T-helper 2 cell treated with Interferon-gamma antibody and Interleukin-4, amounts not matched to agents 5 μg/mL and 100 μg/mL, for 36 hours (primary cell): ENCODE results near the gene ZFYVE28.
"Not testable (repeated sequence)": the region's sequence is repeated elsewhere in the genome, so short reads cannot be mapped to it uniquely, and the experiment has no call there.

Experiments used
- DNase-seq: peaks from one replicate; pipeline ENCODE4 v3.0.0; 2021; ENCODE audit warnings: low spot score
- H3K27ac Mint-ChIP-seq: one replicate; pipeline ENCODE4 v1.8.0; 2021; ENCODE audit warnings: mild to moderate bottlenecking, mixed read lengths
- H3K27me3 Mint-ChIP-seq: one replicate; pipeline ENCODE4 v1.8.0; 2021; ENCODE audit warnings: low read depth, mixed read lengths
- H3K36me3 Mint-ChIP-seq: one replicate; pipeline ENCODE4 v1.8.0; 2021; ENCODE audit warnings: low read depth, mixed read lengths
- H3K4me1 Mint-ChIP-seq: one replicate; pipeline ENCODE4 v1.8.0; 2021; ENCODE audit warnings: low read depth, mixed read lengths
- H3K4me3 Mint-ChIP-seq: one replicate; pipeline ENCODE4 v1.8.0; 2022; ENCODE audit warnings: mild to moderate bottlenecking, moderate library complexity, mixed read lengths
- H3K9me3 Mint-ChIP-seq: one replicate; pipeline ENCODE4 v1.8.0; 2021; ENCODE audit warnings: mixed read lengths

ZFYVE28 gene

DNA sequence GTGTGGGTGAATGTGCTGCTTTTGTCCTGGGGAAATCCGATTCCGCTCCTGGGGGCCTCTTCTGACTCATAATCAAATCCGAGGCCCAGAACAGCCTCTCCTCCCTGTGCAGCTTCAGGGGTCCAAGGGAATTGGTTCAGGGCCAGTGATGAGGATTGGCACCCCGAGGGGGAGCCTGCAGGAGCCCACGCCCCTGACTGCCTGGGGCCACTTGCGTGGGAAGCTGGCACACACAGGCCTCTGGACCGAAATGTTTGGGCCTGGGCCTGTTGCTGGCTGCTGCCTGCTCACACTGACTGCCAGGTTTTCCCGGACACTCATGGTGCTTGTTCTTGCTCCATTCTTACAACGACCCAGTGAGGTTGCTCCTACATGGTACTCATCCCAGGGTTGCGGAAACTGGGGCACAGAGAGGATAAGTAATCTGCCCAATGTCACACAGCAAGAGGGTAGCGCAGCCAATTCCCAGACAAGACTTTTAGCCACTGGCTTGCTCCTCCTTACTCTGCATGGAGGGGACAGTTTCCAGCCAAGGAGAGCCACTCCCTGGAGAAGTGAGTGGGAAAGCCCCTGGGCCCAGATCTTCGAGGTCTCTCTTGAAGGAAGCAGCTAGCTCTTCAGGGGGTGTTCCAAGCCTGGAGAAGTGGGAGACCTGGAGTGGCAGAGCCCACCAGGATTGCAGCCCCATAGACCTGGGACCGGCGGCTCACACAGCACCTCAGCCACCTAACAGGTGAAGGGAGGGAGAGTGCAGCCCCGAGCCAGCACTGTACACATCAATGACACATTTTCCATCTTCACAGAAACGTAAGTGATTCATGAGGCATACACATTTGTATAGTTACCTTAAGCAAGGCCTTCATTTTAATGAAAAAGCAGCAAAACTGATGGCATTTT lies 20.6 kb upstream of the ZFYVE28 start:
- H3K9me3 Mint-ChIP-seq, result no peaks in the 10 kb centered on the region
- peaks cover 4% of the 10 kb centered on the region for H3K4me1 Mint-ChIP-seq
- no peaks in the 10 kb centered on the region for H3K36me3 Mint-ChIP-seq
- no peak overlapping the region for H3K4me3 Mint-ChIP-seq
- no peak for DNase-seq
- H3K27me3 Mint-ChIP-seq, result no peaks in the 10 kb centered on the region
- no peak overlapping the region for H3K27ac Mint-ChIP-seq

DNA sequence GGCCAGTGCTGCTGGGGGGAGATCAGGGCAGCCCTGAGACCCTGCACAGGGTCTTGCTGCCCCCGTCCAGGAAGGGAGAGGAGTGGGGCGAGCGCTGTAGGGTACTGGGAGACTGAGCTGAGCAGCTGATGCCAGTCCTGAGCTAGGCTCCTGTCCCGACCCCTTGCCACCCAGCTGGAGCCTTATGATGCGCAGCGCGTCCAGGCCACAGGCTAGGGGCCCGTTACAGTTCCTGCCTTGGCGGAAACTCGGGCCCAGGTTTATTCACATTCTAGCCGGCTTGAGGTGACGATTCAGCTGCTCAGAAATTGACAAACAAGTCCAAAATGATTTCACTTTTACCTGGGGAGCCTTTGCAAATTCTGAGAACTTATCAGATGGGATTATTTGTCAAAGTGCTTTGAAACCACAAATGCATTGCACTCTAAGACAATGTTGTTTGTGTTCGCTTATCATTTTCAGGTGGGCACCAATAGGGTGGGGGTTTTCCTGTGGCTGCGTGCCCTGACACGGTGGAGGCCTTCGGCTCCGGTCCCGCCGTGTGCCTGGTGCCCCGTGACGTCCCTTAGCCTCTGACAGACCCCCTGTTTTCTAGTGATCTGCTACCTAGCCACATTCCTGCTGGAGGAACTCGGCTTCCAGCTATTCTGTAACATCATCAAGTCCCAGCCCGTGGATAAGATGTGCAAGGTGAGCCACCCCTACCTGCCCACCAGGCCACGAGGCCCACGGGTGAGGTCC lies 19.2 kb upstream of the ZFYVE28 start:
- Mint-ChIP-seq H3K9me3 (no peaks in the 10 kb centered on the region), H3K4me1 (peaks cover 4% of the 10 kb centered on the region), H3K27ac (no peak overlapping the region), H3K27me3 (no peaks in the 10 kb centered on the region), H3K36me3 (no peaks in the 10 kb centered on the region), H3K4me3 (no peak overlapping the region)
- no peak for DNase-seq

DNA sequence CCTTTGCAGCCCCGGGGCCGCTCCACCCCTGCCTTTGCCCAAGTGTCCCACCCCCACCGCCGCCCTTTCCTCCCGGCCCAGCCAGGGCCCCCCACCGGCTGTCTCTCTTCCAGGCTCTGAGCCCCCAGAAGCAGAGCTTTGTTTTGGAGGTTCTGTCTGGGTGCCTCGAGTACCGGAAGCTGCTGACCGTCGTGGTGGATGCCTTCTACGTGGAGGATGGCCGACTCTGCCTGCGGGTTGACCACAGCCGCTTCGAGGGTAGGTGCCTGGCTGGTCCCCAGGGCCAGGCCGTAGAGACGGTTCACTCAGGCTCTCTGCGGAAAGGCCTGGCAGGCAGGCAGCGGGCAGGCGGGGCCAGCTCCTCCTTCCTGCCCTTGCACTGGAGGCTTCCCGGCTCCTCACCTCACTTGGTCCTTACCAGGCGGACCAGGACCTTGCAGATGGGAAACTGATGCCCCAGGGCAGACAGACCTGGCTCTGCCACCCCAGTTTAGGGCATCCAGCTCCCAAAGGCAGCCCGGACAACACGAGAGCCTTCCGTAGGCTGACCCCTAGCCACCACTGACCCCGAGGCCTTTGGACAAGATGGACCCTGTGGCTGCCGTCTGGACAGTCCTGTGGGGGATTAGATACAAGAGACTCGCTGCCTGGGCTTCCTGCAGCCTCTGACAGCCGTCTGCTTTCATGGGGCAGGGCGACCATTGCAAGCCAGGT lies 18.5 kb upstream of the ZFYVE28 start:
- H3K36me3 Mint-ChIP-seq, result no peaks in the 10 kb centered on the region
- no peaks in the 10 kb centered on the region for H3K9me3 Mint-ChIP-seq
- no peaks in the 10 kb centered on the region for H3K27me3 Mint-ChIP-seq
- DNase-seq, result no peak
- H3K27ac Mint-ChIP-seq, result no peak overlapping the region
- peaks cover 4% of the 10 kb centered on the region for H3K4me1 Mint-ChIP-seq
- no peak overlapping the region for H3K4me3 Mint-ChIP-seq

DNA sequence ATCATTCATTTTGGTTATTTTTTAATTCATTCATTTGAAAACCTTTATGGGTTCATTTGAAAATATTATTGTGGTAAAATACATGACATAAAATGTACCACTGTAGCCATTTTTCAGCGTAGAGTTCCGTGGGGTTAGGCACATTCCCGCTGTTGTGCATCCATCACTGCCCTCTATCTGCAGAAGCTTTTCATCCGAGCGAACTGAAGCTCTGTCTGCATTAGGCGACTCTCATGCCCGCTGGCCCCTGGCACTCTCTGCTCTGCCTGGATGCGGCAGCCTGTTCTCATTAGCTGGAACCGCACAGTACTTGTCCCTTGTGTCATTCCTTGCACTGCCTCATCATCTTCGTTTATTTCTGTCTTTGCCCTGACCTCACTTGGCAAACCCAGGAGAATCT lies 17.9 kb upstream of the ZFYVE28 start:
- Mint-ChIP-seq H3K36me3 (no peaks in the 10 kb centered on the region), H3K27ac (no peak overlapping the region), H3K4me3 (no peak overlapping the region), H3K9me3 (no peaks in the 10 kb centered on the region), H3K4me1 (no peaks in the 10 kb centered on the region), H3K27me3 (no peaks in the 10 kb centered on the region)
- no peak for DNase-seq

DNA sequence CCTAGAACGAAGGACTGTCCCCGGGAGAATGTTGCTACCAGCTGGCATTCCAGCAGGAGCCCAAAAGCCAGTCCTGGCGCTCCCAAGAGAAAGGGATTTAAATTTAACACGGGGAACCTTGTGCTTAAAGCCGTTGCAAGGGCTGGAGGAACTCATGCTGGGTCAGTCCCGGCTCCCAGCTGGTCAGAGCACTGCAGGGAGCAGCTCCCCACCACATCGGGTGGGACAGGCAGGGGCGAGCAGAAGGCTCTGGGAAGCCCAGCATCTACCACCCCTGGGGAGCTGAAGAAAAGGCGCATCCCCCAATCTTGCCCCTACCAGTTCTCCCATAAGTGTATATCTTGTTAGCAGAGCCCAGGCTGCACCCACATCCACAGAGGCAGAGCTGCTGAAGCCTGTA lies 16.0 kb upstream of the ZFYVE28 start:
- H3K9me3 Mint-ChIP-seq, result no peaks in the 10 kb centered on the region
- no peak overlapping the region for H3K4me3 Mint-ChIP-seq
- H3K27me3 Mint-ChIP-seq, result no peaks in the 10 kb centered on the region
- H3K27ac Mint-ChIP-seq, result no peak overlapping the region
- DNase-seq, result no peak
- no peaks in the 10 kb centered on the region for H3K4me1 Mint-ChIP-seq
- no peaks in the 10 kb centered on the region for H3K36me3 Mint-ChIP-seq

DNA sequence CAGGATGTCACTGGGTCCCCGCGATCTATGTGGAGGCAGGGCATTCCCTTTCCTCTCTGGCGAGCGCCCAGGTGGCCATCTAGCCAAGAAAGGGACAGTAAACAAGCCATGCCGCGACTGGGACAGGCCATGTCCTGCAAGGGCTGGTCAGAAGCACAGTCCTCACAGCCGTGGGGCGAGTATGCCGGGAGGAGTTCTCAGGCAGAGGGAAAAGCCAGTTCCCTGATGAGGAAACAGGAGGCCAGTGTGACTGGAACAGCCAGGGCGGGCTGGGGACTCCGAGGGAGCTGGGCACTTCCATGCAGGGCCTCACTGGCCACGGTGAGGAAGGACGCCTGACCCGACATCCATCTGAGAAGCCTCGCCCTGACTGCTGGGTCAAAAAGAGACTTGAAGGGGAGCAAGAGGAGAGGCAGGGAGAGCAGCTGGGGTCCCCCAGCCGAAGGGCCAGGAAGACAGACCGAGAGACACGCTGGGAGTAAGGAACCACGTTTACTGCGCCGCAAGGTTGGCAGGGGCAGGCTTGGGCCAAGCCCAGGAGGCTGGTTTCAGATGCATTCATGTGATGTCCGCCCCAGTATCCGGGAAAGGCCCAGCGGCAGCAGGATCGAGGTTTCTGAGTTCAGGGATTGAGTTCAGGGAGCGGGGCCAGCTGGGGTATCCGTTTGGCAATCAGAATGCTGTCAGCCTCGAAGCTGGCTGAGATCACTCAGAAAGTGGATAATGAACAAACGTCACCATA lies 15.3 kb upstream of the ZFYVE28 start:
- H3K27me3 Mint-ChIP-seq, result peaks cover 2% of the 10 kb centered on the region

DNA sequence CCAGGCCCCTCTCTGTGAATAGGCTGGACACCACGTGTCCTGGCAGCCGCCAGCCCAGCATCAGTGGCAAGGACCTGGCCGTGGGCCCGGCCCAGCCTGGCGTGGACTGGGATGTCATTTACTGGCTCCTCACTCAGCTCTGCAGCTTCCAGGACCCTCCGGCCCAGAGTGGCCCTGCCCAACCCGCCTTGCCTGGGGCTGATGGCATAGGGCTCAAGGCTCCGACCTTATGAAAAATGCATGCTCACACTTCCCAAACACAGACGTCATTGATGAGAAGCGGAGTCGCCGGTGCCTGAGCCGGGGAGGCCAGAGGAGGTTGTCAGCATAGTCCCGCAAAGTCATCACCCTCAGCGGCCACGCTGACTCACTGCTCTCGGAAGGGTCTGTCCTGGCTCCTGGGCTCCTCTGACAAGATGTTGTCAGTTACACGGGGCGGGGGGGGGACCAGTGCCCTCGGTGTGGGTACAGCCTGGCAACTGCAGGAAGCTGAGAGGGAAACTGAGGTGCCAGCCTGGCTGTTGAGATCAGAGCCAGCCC lies 14.6 kb upstream of the ZFYVE28 start:
- no peak for DNase-seq
- H3K9me3 Mint-ChIP-seq, result no peaks in the 10 kb centered on the region
- no peaks in the 10 kb centered on the region for H3K36me3 Mint-ChIP-seq
- peaks cover 3% of the 10 kb centered on the region for H3K27me3 Mint-ChIP-seq
- H3K4me3 Mint-ChIP-seq, result no peak overlapping the region
- H3K4me1 Mint-ChIP-seq, result no peaks in the 10 kb centered on the region
- H3K27ac Mint-ChIP-seq, result no peak overlapping the region

More for the DNA sequence above, 15.3 kb upstream of the ZFYVE28 start:
- Mint-ChIP-seq H3K27ac (no peak overlapping the region), H3K36me3 (no peaks in the 10 kb centered on the region), H3K4me1 (no peaks in the 10 kb centered on the region), H3K9me3 (no peaks in the 10 kb centered on the region), H3K4me3 (no peak overlapping the region)
- DNase-seq, result no peak

DNA sequence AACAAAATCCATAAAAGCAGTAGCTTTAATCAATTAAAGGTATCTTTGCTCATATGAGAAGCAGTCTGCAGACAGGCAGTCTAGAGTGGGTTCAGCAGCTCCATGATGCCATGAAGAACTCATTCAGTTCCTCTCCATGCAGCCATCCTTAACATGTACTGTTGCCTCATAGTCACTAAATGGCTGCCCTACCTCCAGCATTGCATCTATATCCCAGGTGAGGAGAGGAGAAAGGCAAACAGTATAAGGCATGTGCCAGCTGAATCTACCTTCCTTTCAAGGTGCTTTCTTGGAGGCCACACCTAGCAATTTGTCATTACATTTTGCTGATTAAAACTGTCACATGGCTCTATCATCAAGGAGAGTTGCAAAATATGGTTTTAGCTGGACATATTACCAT lies 13.6 kb upstream of the ZFYVE28 start:
- no peaks in the 10 kb centered on the region for H3K36me3 Mint-ChIP-seq
- H3K9me3 Mint-ChIP-seq, result no peaks in the 10 kb centered on the region
- no peak overlapping the region for H3K27ac Mint-ChIP-seq
- no peak overlapping the region for H3K4me3 Mint-ChIP-seq
- DNase-seq, result no peak
- H3K4me1 Mint-ChIP-seq, result no peaks in the 10 kb centered on the region
- H3K27me3 Mint-ChIP-seq, result peaks cover 3% of the 10 kb centered on the region

DNA sequence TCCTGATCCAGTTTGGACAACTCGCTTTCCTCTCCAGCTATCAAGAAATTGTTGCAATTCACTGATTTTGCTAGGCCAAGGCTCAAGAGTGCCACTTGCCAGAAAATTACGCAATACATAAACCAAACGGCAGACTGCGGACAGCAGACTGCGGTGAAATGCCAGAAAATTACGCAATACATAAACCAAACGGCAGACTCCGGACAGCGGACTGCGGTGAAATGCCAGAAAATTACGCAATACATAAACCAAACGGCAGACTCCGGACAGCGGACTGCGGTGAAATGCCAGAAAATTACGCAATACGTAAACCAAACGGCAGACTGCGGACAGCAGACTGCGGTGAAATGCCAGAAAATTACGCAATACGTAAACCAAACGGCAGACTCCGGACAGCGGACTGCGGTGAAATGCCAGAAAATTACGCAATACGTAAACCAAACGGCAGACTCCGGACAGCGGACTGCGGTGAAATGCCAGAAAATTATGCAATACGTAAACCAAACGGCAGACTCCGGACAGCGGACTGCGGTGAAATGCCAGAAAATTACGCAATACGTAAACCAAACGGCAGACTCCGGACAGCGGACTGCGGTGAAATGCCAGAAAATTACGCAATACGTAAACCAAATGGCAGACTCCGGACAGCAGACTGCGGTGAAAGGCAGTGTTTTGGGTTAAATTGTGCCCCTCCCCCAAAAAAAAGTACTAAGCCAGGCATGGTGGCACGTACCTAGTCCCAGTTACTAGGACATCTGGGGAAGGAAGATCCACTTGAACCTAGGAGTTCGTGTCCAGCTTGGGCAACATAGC lies 11.7 kb upstream of the ZFYVE28 start:
- H3K4me3 Mint-ChIP-seq, H3K9me3 Mint-ChIP-seq, H3K27ac Mint-ChIP-seq, H3K36me3 Mint-ChIP-seq, DNase-seq, H3K27me3 Mint-ChIP-seq, H3K4me1 Mint-ChIP-seq: not testable (repeated sequence)

DNA sequence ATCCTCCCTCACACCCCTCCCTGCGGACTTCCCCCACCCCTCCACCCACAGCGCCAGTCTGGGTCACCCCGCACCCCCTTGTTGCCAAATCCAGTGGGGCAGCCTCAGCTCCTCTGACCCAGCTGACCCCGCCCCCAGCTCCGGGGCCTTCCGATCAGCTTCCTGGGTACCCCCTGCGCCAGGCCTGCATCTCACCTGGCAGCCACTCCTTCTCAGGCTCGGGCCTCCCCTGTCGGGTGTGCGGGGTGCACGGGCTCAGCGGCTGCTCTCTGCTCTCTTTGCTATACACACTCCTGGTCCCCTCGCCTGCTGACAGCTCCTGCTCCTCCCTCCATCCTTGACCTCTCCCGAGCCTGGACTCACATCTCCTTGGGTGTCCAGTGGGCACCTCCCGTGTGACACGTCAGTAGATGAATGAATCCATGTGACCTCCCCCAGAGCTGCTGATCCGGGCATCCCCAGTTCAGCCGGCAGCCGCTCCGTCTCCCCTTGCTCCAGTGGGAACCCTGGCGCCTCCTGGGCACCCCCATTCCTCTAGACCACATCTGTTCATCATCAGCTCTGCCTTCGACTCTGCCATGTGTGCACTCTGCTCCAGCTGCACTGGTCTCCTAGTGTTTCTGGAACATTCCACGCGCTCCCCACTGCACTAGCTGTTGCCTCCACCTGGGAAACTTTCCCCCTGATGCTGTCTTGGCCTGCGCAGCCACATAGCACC lies 10.2 kb upstream of the ZFYVE28 start:
- no peak for DNase-seq
- no peak overlapping the region for H3K4me3 Mint-ChIP-seq
- peaks cover 3% of the 10 kb centered on the region for H3K27me3 Mint-ChIP-seq
- no peaks in the 10 kb centered on the region for H3K4me1 Mint-ChIP-seq
- H3K36me3 Mint-ChIP-seq, result no peaks in the 10 kb centered on the region
- H3K9me3 Mint-ChIP-seq, result no peaks in the 10 kb centered on the region
- H3K27ac Mint-ChIP-seq, result no peak overlapping the region

DNA sequence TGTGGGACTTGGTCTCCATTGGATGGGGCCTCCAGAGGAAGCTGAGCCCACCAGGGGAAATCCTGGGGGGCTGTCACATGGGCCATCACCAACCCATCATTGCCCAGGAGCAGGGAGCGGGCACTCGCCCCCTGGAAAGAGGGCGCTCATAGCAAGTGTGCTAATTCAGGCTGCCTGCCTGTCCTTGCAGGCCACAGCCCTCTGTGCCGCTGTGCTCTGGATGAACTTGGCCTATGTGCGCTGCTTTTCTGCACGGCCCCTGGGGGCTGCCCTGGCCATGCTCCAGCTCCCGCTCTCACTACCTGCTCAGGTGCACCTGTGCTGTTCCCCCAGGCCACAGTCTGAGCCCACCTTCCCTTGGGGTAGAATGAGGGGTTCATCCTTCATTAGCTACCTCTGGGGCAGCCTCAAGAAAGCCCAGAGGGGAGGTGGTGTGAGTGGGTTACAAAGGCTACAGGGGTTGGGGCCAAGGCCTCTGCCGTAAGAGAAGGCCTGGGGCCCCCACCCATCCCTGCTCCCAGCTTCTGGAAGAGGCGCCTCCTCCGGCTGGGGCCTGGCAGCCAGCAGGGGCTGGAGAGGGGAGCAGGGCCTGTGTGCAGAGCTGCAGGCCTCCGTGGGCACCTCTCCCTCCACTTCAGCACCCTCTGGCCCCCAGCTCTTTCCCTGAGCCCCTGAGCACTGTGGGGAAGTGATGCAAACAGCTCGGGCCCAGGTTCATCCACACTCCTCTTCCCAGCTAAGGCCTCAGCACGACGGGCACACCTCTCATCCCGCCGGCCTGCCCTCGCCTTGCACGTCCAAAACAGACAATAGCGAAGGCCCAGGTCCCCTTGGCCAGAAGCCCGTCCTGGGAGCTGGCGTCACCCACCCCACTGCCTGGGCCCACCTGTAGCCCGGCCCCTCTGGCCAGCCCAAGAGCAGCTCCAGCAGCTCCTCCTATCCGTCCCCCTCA lies 9.2 kb upstream of the ZFYVE28 start:
- no peaks in the 10 kb centered on the region for H3K4me1 Mint-ChIP-seq
- H3K9me3 Mint-ChIP-seq, result no peaks in the 10 kb centered on the region
- peaks cover 3% of the 10 kb centered on the region for H3K27me3 Mint-ChIP-seq
- DNase-seq, result no peak
- no peak overlapping the region for H3K27ac Mint-ChIP-seq
- H3K36me3 Mint-ChIP-seq, result no peaks in the 10 kb centered on the region
- no peak overlapping the region for H3K4me3 Mint-ChIP-seq
